Stimulated activated memory B cell treated with anti-CD40 and anti-IgM and Interleukin-4, amounts not matched to agents 10 μg/mL and 1 μg/mL and 100 μg/mL, for 72 hours (primary cell): ENCODE results near the gene CNPY1.

Experiments
- ATAC-seq: fragments of 150-1000 bp; cut with Tn5 transposase; 2 replicates; pipeline ENCODE4 v1.10.0; 2021
- H3K27ac Mint-ChIP-seq: one replicate; pipeline ENCODE4 v1.8.0; 2022; ENCODE audit warnings: mild to moderate bottlenecking, mixed read lengths
- H3K27me3 Mint-ChIP-seq: one replicate; pipeline ENCODE4 v1.8.0; 2022; ENCODE audit warnings: mixed read lengths
- H3K36me3 Mint-ChIP-seq: one replicate; pipeline ENCODE4 v1.8.0; 2022; ENCODE audit warnings: mixed read lengths
- H3K4me1 Mint-ChIP-seq: one replicate; pipeline ENCODE4 v1.8.0; 2022; ENCODE audit warnings: mixed read lengths
- H3K4me3 Mint-ChIP-seq: one replicate; pipeline ENCODE4 v1.8.0; 2022; ENCODE audit warnings: mild to moderate bottlenecking, moderate library complexity, mixed read lengths
- H3K9me3 Mint-ChIP-seq: one replicate; pipeline ENCODE4 v1.8.0; 2022; ENCODE audit warnings: mixed read lengths

The CNPY1 gene

GRCh38 chr7:155469311-155470185 lies 76.8 kb downstream of the CNPY1 start:
- H3K27me3 Mint-ChIP-seq: peaks cover 100% of the 10 kb centered on the region
- no peaks in the 10 kb centered on the region for H3K9me3 Mint-ChIP-seq

DNA sequence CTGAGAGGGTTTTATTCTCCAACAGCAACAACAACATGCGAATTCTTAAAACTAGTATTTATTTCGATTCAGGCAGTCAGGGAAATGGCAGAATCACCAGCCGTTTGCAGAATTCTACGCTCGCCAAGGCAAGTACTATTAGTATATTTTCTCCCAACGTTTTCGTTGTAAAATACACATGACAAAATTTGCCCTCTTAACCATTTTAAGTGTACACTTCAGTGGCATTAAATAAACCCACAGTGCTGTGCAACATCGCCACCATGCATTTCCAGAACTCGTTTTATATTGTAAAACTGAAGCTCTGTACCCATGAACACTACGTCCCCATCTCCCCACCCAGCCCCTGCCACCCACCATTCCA lies 77.6 kb downstream of the CNPY1 start:
- H3K36me3 Mint-ChIP-seq: no peaks in the 10 kb centered on the region
- H3K9me3 Mint-ChIP-seq: no peaks in the 10 kb centered on the region
- no peak for ATAC-seq
- H3K27me3 Mint-ChIP-seq: peaks cover 100% of the 10 kb centered on the region
- H3K27ac Mint-ChIP-seq: no peak overlapping the region
- H3K4me3 Mint-ChIP-seq: peak overlapping the region; percentile 54
- H3K4me1 Mint-ChIP-seq: peaks cover 37% of the 10 kb centered on the region

More at GRCh38 chr7:155469311-155470185, 76.8 kb downstream of the CNPY1 start:
- peaks cover 30% of the 10 kb centered on the region for H3K4me1 Mint-ChIP-seq
- no peak for ATAC-seq
- H3K27ac Mint-ChIP-seq: no peak overlapping the region
- no peaks in the 10 kb centered on the region for H3K36me3 Mint-ChIP-seq
- no peak overlapping the region for H3K4me3 Mint-ChIP-seq

GRCh38 chr7:155467846-155468784 lies 78.2 kb downstream of the CNPY1 start:
- peaks cover 100% of the 10 kb centered on the region for H3K27me3 Mint-ChIP-seq
- H3K27ac Mint-ChIP-seq: no peak overlapping the region
- H3K36me3 Mint-ChIP-seq: no peaks in the 10 kb centered on the region
- H3K4me1 Mint-ChIP-seq: peaks cover 41% of the 10 kb centered on the region
- no peak for ATAC-seq
- H3K9me3 Mint-ChIP-seq: no peaks in the 10 kb centered on the region
- H3K4me3 Mint-ChIP-seq: peak overlapping the region; percentile 54

DNA sequence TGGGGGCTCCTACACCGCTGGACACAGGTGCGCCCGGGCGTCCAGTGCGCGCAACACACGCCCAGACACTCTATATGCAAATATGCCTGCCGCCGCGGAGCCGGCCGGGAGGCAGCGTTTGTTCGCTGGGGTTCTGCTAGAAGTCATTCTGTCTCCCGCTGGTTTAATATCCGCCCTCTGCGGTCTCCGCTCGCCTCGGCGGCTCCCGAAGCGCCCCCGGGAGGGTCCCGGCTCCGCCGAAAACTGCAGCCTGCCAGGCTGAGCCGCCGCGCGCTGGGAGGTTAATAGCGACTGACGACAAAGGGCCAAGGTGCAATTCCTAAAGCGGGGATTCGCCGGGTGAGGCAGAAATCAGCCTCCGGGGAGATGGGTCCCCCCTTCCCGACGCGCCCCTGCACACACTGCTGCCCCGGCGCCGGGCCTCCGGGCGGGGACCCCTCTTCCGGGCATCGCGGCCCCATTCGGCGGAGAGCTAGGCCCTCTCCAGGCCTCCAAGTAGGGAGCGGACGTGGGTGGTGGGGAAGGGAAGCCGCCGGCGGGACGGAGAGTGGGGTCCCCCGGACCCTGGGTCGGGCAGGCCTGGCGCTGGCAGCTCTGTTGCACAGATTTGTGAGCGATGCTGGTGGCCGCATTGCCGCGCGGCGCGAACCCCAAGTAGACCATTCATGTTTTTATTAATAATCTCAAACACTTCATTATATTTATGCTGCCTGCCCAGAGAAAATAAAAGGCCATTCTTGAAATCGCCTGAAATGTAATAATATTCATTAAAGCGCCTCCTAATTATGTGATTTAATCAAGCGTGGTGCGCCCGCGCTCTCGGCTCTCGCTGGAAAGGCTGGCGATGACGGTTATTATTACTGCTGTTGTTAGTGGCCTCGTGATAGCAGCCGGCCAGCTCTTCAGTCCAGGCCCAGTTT lies 79.3 kb downstream of the CNPY1 start:
- Mint-ChIP-seq H3K27ac (no peak overlapping the region), H3K4me1 (peaks cover 35% of the 10 kb centered on the region), H3K27me3 (peaks cover 100% of the 10 kb centered on the region), H3K36me3 (no peaks in the 10 kb centered on the region), H3K9me3 (no peaks in the 10 kb centered on the region), H3K4me3 (peak overlapping the region; percentile 27)
- no peak for ATAC-seq

- Mint-ChIP-seq H3K9me3 (no peaks in the 10 kb centered on the region), H3K4me1 (peaks cover 33% of the 10 kb centered on the region), H3K27ac (no peak overlapping the region), H3K36me3 (no peaks in the 10 kb centered on the region), H3K27me3 (peaks cover 100% of the 10 kb centered on the region), H3K4me3 (peak overlapping the region; percentile 27)
- ATAC-seq: no peak
Observed at GRCh38 chr7:155466142-155466813, 80.1 kb downstream of the CNPY1 start.

DNA sequence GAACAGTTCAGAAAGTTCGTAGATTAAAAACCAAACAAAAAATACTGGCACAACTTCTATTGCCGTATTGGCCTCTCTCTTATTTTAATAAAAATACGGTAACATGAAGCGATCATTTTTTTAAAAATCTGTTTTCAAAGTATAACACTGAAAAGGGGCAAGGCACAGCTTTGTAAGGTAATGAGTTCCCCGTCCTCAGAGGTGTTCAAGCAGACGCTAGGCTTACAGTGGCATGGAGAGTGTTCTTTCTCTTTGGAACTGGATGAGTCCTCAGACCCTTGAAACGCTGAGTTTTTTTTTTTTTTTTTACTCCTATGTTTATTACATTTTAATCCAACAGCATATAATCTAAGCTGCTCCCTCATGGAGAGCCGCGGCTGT lies 80.6 kb downstream of the CNPY1 start:
- no peaks in the 10 kb centered on the region for H3K36me3 Mint-ChIP-seq
- no peak overlapping the region for H3K27ac Mint-ChIP-seq

GRCh38 chr7:155464948-155465739 lies 81.2 kb downstream of the CNPY1 start:
- Mint-ChIP-seq H3K36me3 (no peaks in the 10 kb centered on the region), H3K9me3 (no peaks in the 10 kb centered on the region), H3K4me1 (peaks cover 23% of the 10 kb centered on the region), H3K27me3 (peaks cover 99% of the 10 kb centered on the region), H3K4me3 (no peak overlapping the region), H3K27ac (no peak overlapping the region)
- no peak for ATAC-seq

More for the DNA sequence above, 80.6 kb downstream of the CNPY1 start:
- Mint-ChIP-seq H3K9me3 (no peaks in the 10 kb centered on the region), H3K4me3 (no peak overlapping the region), H3K4me1 (peaks cover 27% of the 10 kb centered on the region), H3K27me3 (peaks cover 100% of the 10 kb centered on the region)
- ATAC-seq: no peak

- Mint-ChIP-seq H3K4me3 (no peak overlapping the region), H3K36me3 (no peaks in the 10 kb centered on the region), H3K27ac (no peak overlapping the region), H3K27me3 (peaks cover 99% of the 10 kb centered on the region), H3K9me3 (no peaks in the 10 kb centered on the region), H3K4me1 (peaks cover 30% of the 10 kb centered on the region)
- no peak for ATAC-seq
Observed at GRCh38 chr7:155464183-155464582, 82.2 kb downstream of the CNPY1 start.

GRCh38 chr7:155463114-155463811 lies 83.1 kb downstream of the CNPY1 start:
- no peak overlapping the region for H3K4me3 Mint-ChIP-seq
- H3K27ac Mint-ChIP-seq: no peak overlapping the region
- no peaks in the 10 kb centered on the region for H3K36me3 Mint-ChIP-seq
- ATAC-seq: no peak
- no peaks in the 10 kb centered on the region for H3K9me3 Mint-ChIP-seq
- H3K4me1 Mint-ChIP-seq: peaks cover 31% of the 10 kb centered on the region
- H3K27me3 Mint-ChIP-seq: peaks cover 93% of the 10 kb centered on the region

DNA sequence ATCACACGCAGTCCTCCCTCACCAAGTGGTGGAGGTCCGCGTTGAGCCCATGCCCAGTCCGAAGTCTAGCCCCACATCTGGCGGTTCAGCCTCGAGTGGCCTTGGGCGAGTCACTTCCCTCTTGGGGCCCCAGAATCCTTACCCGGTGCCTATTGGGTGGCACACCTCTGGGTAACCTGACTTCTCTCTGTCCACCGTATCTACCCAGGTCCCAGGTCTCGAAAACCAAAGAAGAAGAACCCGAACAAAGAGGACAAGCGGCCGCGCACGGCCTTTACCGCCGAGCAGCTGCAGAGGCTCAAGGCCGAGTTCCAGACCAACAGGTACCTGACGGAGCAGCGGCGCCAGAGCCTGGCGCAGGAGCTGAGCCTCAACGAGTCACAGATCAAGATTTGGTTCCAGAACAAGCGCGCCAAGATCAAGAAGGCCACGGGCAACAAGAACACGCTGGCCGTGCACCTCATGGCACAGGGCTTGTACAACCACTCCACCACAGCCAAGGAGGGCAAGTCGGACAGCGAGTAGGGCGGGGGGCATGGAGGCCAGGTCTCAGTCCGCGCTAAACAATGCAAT lies 84.1 kb downstream of the CNPY1 start:
- Mint-ChIP-seq H3K36me3 (no peaks in the 10 kb centered on the region), H3K27me3 (peaks cover 85% of the 10 kb centered on the region), H3K27ac (no peak overlapping the region), H3K9me3 (no peaks in the 10 kb centered on the region), H3K4me3 (no peak overlapping the region), H3K4me1 (peaks cover 29% of the 10 kb centered on the region)
- ATAC-seq: no peak

DNA sequence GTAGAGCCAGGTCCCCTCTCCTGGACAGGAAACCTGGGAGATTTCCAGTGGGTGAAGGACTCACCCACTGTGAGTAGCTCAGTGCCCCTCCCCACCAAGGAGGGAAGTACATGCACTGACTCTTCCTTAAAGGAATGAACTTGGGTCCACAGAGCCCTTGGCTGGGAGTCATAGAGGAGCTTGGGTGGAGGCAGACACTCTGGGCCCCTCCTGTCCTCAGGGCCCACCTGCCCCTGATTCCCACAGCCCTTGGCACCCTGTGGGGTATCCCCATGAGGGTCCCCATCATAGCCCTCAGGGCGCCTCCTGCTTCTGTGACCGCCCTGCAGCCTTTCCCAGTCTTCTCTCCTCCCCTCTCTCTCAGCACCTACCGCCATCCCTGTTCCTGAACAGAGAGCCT lies 84.7 kb downstream of the CNPY1 start:
- no peak for ATAC-seq
- Mint-ChIP-seq H3K27ac (no peak overlapping the region), H3K4me1 (peaks cover 27% of the 10 kb centered on the region), H3K9me3 (no peaks in the 10 kb centered on the region), H3K27me3 (peaks cover 85% of the 10 kb centered on the region), H3K4me3 (no peak overlapping the region), H3K36me3 (no peaks in the 10 kb centered on the region)

- no peak for ATAC-seq
- Mint-ChIP-seq H3K27me3 (peaks cover 85% of the 10 kb centered on the region), H3K4me1 (peaks cover 30% of the 10 kb centered on the region), H3K4me3 (no peak overlapping the region), H3K36me3 (no peaks in the 10 kb centered on the region), H3K27ac (no peak overlapping the region), H3K9me3 (no peaks in the 10 kb centered on the region)
Observed at GRCh38 chr7:155460926-155461613, 85.3 kb downstream of the CNPY1 start.
